K562 (cell line): ENCODE measurements around the gene HYAL3. TPM values are rescaled to one million over a fixed set of nuclear protein-coding genes. Genes with fewer than 3 reads are reported as not detected.

Source experiments
- BHLHE40 ChIP-seq: IDR thresholded peaks from 2 replicates; pipeline ENCODE4 v1.6.1; 2011; ENCODE audit warnings: low read length, improper control_type of control experiment
- CEBPG ChIP-seq, 3 experiments: fragments of 200-800 bp in 1 of 3; sonication (Bioruptor generic) in 1 of 3; sonication (generic) in 1 of 3; formaldehyde crosslinking in 1 of 3; IDR thresholded peaks in 2 of 3; conservative IDR thresholded peaks in 1 of 3; 2 replicates each; pipeline versions ENCODE4 v1.6.1 to v1.8.0; 2016 to 2022; ENCODE audit warnings: missing compliant biosample characterization in 2 of 3, missing genetic modification characterization in 2 of 3, mild to moderate bottlenecking in 1 of 3, missing genetic modification reagents in 1 of 3
- CHD2 ChIP-seq: IDR thresholded peaks from 2 replicates; pipeline ENCODE4 v1.6.1; 2011; ENCODE audit warnings: low read depth, low read length
- CREB1 ChIP-seq, 2 experiments: sonication (generic) in 1 of 2; formaldehyde crosslinking in 1 of 2; IDR thresholded peaks; 2 replicates each; pipeline versions ENCODE4 v1.6.1 to v1.8.0; 2012 to 2022; ENCODE audit warnings: inconsistent platforms in 1 of 2, mild to moderate bottlenecking in 1 of 2, missing genetic modification reagents in 1 of 2, moderate library complexity in 1 of 2
- KAT7 ChIP-seq: sonication (generic); formaldehyde crosslinking; IDR thresholded peaks from 2 replicates; pipeline ENCODE4 v1.8.0; 2022; ENCODE audit warnings: missing genetic modification reagents, mild to moderate bottlenecking, borderline replicate concordance
- NKRF ChIP-seq: fragments of 450-650 bp; IDR thresholded peaks from 2 replicates; pipeline ENCODE4 v1.6.1; 2016; ENCODE audit warnings: borderline replicate concordance
- NR4A1 ChIP-seq, 2 experiments: fragments of 250-450 bp in 1 of 2; fragments of 450-650 bp in 1 of 2; sonication (Bioruptor Pico) in 1 of 2; IDR thresholded peaks; 2 replicates each; pipeline versions ENCODE4 v1.4.0 to v1.6.1; 2016 to 2020; ENCODE audit warnings: mild to moderate bottlenecking in 2 of 2, missing compliant biosample characterization in 1 of 2, missing genetic modification characterization in 1 of 2, moderate library complexity in 1 of 2
- RNF2 ChIP-seq: sonication (generic); IDR thresholded peaks from 2 replicates; pipeline ENCODE4 v1.6.1; 2016
- SIN3A ChIP-seq, 2 experiments: fragments of 150-350 bp in 1 of 2; IDR thresholded peaks; 2 replicates each; pipeline ENCODE4 v1.6.1; 2011 to 2016; ENCODE audit warnings: borderline replicate concordance in 2 of 2, low read depth in 2 of 2, low read length in 2 of 2, mild to moderate bottlenecking in 2 of 2, moderate library complexity in 2 of 2; ENCODE audit not compliant: control insufficient read depth in 1 of 2
- SMAD3 ChIP-seq: fragments of 450-650 bp; formaldehyde crosslinking; conservative IDR thresholded peaks from 2 replicates; pipeline ENCODE4 v1.4.0; 2020; ENCODE audit warnings: mild to moderate bottlenecking
- TBP ChIP-seq: optimal IDR thresholded peaks from 2 replicates; pipeline ENCODE3; 2011; ENCODE audit warnings: low read depth, low read length, improper control_type of control experiment
- ZFPM2 ChIP-seq: fragments of 250-450 bp; sonication (Bioruptor Pico); IDR thresholded peaks from 2 replicates; pipeline ENCODE4 v1.5.1; 2022; ENCODE audit warnings: mild to moderate bottlenecking
- ZNF239 ChIP-seq: fragments of 250-450 bp; sonication (Bioruptor Pico); IDR thresholded peaks from 2 replicates; pipeline ENCODE4 v1.4.0; 2020; ENCODE audit warnings: mild to moderate bottlenecking
- ZNF263 ChIP-seq: sonication (generic); formaldehyde crosslinking; IDR thresholded peaks from 2 replicates; pipeline ENCODE4 v1.8.0; 2022; ENCODE audit warnings: mild to moderate bottlenecking, missing genetic modification reagents, borderline replicate concordance
- ZNF407 ChIP-seq: fragments of 450-650 bp; IDR thresholded peaks from 2 replicates; pipeline ENCODE4 v1.6.1; 2016; ENCODE audit warnings: low read depth
- polyA plus RNA-seq, 8 experiments: library from polyadenylated mRNA; depleted of rRNA in 4 of 8; stranded (reverse) in 5 of 8; unstranded in 3 of 8; fragments of >200 nt; fragmentation: Nextera tagmentation in 2 of 8; fragmentation: Illumina TruSeq in 1 of 8; extraction: Ambion mirVana in 2 of 8; extraction: Trizol in 1 of 8; gene quantifications; 2 replicates each; pipeline versions ENCODE4 v1.2.1 to v1.2.3, GENCODE V29; 2011 to 2014; ENCODE audit warnings: inconsistent platforms in 1 of 8, missing spikeins in 1 of 8
- total RNA-seq, 7 experiments: library from RNA; depleted of rRNA in 6 of 7; stranded (reverse); fragments of >200 nt in 6 of 7; fragmentation: Illumina TruSeq in 2 of 7; extraction: Trizol in 2 of 7; gene quantifications; 2 replicates each; pipeline versions ENCODE4 v1.2.1 to v1.2.3, GENCODE V29; 2011 to 2021; ENCODE audit warnings: low replicate concordance in 1 of 7

The HYAL3 gene
- total and polyA plus RNA-seq, 9 of the 15 experiments (the other 6 are each of a cell fraction or from before 2014, with no cell fraction given): 0.38 to 9.1 (median 6.8) TPM

GRCh38 chr3:50292159-50293078 lies 6.8 kb downstream of the HYAL3 start, which contains the start of gene IFRD2 (continued):
- peak; percentile 52; the same call in 1 of the 2 replicates for TF ChIP-seq NR4A1 (CRISPR knock-in tag; IDR thresholded peaks at IDR 0.05)
- TF ChIP-seq NR4A1 (tag; IDR thresholded peaks at IDR 0.05): peak; percentile 85
- TF ChIP-seq CEBPG (CRISPR knock-in tag; IDR thresholded peaks at IDR 0.05): peak; percentile 61; the same call in 1 of the 2 replicates
- TF ChIP-seq CEBPG (tag; conservative IDR thresholded peaks at IDR 0.05 in 1 of 2, IDR thresholded peaks at IDR 0.05 in 1 of 2): no peak
- peak; percentile 95 for TF ChIP-seq CREB1 (IDR thresholded peaks at IDR 0.05)
- TF ChIP-seq CREB1 (CRISPR knock-in tag; IDR thresholded peaks at IDR 0.05): peak; percentile 96
- TF ChIP-seq SMAD3 (CRISPR knock-in tag): peak; percentile 96
- peak; percentile 63 for TF ChIP-seq TBP
- TF ChIP-seq CHD2: peak; percentile 64
- TF ChIP-seq ZNF239 (CRISPR knock-in tag): peak; percentile 65; the same call in 1 of the 2 replicates
- peak; percentile 56; the same call in 1 of the 2 replicates for TF ChIP-seq ZNF263 (CRISPR knock-in tag)
- no peak for TF ChIP-seq ZFPM2 (CRISPR knock-in tag)
- peak; percentile 78 for TF ChIP-seq ZNF407
- TF ChIP-seq RNF2: peak; percentile 91
- TF ChIP-seq KAT7 (CRISPR knock-in tag): peak; percentile 73; the same call in 1 of the 2 replicates
- TF ChIP-seq SIN3A (IDR thresholded peaks at IDR 0.05; ENCODE audit: borderline replicate concordance in 2 of 2, control insufficient read depth in 1 of 2, low read depth in 2 of 2, low read length in 2 of 2): peak; percentile 73 to 85; a peak in 2 of 4 replicates
- TF ChIP-seq BHLHE40: peak; percentile 54
- TF ChIP-seq NKRF: peak; percentile 68; the same call in 1 of the 2 replicates
